ENCODE data around the gene ANXA1.

DNA sequence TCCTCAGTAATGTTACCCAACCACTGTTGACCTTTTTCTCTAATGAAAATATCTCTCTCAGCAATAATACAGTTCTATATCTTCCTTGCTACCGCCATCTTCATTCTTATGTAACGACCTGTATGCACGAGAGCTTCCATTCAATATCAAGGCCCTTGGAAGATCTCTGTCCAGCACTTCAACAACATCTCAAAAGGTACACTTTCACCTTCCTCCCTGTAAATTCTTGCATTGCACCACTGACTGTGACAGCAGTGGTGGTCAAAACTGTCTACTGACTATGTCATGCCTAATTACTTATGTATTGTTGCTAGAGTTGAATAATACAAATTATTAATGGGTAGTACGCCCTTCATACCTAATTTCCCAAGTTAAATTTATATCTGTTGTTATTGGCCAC lies 53.3 kb downstream of the ANXA1 start:
- TF ChIP-seq RARB (CRISPR knock-in tag; IDR thresholded peaks at IDR 0.05) (no peak), ZNF565 (CRISPR knock-in tag; conservative IDR thresholded peaks at IDR 0.05; ENCODE audit: low read depth) (no peak), ZFP30 (CRISPR knock-in tag; IDR thresholded peaks at IDR 0.05) (no peak), ESRRG (CRISPR knock-in tag; IDR thresholded peaks at IDR 0.05) (no peak)
- TF ChIP-seq, protein P1, sequence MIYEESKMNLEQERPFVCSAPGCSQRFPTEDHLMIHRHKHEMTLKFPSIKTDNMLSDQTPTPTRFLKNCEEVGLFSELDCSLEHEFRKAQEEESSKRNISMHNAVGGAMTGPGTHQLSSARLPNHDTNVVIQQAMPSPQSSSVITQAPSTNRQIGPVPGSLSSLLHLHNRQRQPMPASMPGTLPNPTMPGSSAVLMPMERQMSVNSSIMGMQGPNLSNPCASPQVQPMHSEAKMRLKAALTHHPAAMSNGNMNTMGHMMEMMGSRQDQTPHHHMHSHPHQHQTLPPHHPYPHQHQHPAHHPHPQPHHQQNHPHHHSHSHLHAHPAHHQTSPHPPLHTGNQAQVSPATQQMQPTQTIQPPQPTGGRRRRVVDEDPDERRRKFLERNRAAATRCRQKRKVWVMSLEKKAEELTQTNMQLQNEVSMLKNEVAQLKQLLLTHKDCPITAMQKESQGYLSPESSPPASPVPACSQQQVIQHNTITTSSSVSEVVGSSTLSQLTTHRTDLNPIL (CRISPR knock-in tag; IDR thresholded peaks at IDR 0.05; ENCODE audit: low read depth): no peak
- TF ChIP-seq, protein P2, sequence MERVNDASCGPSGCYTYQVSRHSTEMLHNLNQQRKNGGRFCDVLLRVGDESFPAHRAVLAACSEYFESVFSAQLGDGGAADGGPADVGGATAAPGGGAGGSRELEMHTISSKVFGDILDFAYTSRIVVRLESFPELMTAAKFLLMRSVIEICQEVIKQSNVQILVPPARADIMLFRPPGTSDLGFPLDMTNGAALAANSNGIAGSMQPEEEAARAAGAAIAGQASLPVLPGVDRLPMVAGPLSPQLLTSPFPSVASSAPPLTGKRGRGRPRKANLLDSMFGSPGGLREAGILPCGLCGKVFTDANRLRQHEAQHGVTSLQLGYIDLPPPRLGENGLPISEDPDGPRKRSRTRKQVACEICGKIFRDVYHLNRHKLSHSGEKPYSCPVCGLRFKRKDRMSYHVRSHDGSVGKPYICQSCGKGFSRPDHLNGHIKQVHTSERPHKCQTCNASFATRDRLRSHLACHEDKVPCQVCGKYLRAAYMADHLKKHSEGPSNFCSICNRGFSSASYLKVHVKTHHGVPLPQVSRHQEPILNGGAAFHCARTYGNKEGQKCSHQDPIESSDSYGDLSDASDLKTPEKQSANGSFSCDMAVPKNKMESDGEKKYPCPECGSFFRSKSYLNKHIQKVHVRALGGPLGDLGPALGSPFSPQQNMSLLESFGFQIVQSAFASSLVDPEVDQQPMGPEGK (CRISPR knock-in tag; IDR thresholded peaks at IDR 0.05; ENCODE audit: borderline replicate concordance): no peak

Measured in SK-N-SH treated with all-trans-retinoic acid at 6 μM for 48 hours (cell line).